Left lung (tissue), 10 donors: ENCODE results near the gene LRRK1. TPM values are rescaled to one million over a fixed set of nuclear protein-coding genes. Genes with fewer than 3 reads are reported as not detected.

ENCODE experiments used
- ATAC-seq: fragments of 200-7000 bp; cut with Tn5 transposase; one replicate; pipeline ENCODE4 v1.9.1; 2020; ENCODE audit warnings: moderate library complexity
- DNase-seq, 4 donors: peaks; one replicate each; pipeline ENCODE4 v3.0.0-alpha.2; 2013 to 2020
- H3K27ac ChIP-seq, 2 donors: fragments of 200-600 bp; sonication (generic) in 1 of 2; one replicate each; pipeline versions ENCODE4 v1.5.0 to v1.8.0; 2020 to 2021
- H3K27me3 ChIP-seq, 2 donors: fragments of 200-600 bp; sonication (generic) in 1 of 2; one replicate each; pipeline versions ENCODE4 v1.5.0 to v1.8.0; 2020 to 2021
- H3K36me3 ChIP-seq, 2 donors: fragments of 200-600 bp; sonication (generic) in 1 of 2; one replicate each; pipeline versions ENCODE4 v1.5.0 to v1.8.0; 2020 to 2021
- H3K4me1 ChIP-seq, 2 donors: fragments of 200-600 bp; one replicate each; pipeline ENCODE4 v1.8.0; 2021
- H3K4me3 ChIP-seq, 2 donors: fragments of 200-600 bp; sonication (generic) in 1 of 2; one replicate each; pipeline versions ENCODE4 v1.5.0 to v1.8.0; 2020 to 2021; ENCODE audit warnings: mild to moderate bottlenecking in 1 of 2
- H3K9me3 ChIP-seq, 2 donors: fragments of 200-600 bp; sonication (generic) in 1 of 2; one replicate each; pipeline versions ENCODE4 v1.5.0 to v1.8.0; 2020 to 2021
- intact Hi-C, 2 donors: fragments of 100-400 bp; cut with DNase I; formaldehyde crosslinking; loops; one replicate each; pipeline versions ENCODE4 v1.11.2 to v1.14.2; 2022
- polyA plus RNA-seq, 6 donors: library from polyadenylated mRNA; unstranded; fragments of 120-200 nt; gene quantifications; one replicate each; pipeline ENCODE4 v1.2.1, GENCODE V29; 2013; ENCODE audit not compliant: insufficient read length in 6 of 6
- total RNA-seq, 2 donors: library from RNA; stranded (reverse); fragmentation: NEBNext Ultra II Directional; extraction: Animal tissue kit (Norgen Biotek cat#: 25700); gene quantifications; one replicate each; pipeline ENCODE4 v1.2.1, GENCODE V29; 2021
- TF ChIP-seq, protein P1 (sequence below), 2 donors: fragments of 200-600 bp; sonication (generic) in 1 of 2; IDR thresholded peaks; one replicate each; pipeline versions ENCODE4 v1.5.0 to v1.8.0; 2021; ENCODE audit warnings: antibody characterized with exemption in 2 of 2
- donor health status: DM: no; HTN: yes; CAD: no.
- donor health status: DM: no; HTN: no; CAD: no.

Gene LRRK1
- total and polyA plus RNA-seq, 8 donors, result 1.9 to 24.2 (median 3.0) TPM

DNA sequence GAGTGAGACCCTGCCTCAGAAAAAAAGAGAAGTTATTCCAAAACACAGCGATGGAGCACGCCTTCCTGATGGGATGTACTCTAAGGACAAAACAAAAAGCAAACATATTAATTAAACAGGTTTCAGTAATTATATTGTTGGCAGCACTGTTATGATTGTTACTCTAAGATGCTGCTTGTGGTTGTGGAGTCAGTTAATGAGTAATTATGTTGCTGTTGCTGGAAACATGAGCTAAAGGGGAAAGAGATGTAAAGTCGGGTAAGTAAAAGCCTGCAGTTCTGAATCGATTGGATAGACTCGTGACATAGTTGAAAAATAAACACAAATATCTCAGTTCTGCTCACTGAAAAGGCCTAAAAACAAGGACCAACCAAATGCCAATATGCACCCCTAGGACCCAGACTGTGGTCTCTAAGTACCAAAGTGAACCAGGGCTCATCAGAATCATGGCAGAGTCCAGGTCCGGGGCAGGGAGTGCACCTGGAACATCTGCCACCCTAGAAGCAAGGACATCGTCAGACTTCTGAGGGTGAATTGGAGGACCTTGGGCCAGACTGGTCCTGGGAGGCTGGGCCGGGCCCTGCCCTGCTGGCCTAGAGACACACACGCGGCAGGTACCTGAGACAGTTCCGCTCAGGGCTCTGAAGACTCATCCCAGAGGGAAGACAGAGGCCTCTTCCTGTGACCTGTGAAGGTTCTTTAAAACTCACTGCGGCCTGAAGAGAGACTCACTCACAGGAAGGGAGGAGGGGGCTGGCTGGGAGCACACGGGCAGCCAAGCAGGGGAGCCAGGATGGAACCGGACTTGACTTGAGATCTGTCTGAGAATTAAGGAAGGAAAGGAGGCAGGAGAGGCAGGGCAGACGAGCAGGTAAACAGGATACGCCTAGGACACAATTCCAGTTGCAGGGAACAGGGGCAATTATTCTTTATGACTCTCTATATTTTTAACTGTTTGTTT is 140.5 kb downstream of the LRRK1 start:
- TF ChIP-seq, protein P1, sequence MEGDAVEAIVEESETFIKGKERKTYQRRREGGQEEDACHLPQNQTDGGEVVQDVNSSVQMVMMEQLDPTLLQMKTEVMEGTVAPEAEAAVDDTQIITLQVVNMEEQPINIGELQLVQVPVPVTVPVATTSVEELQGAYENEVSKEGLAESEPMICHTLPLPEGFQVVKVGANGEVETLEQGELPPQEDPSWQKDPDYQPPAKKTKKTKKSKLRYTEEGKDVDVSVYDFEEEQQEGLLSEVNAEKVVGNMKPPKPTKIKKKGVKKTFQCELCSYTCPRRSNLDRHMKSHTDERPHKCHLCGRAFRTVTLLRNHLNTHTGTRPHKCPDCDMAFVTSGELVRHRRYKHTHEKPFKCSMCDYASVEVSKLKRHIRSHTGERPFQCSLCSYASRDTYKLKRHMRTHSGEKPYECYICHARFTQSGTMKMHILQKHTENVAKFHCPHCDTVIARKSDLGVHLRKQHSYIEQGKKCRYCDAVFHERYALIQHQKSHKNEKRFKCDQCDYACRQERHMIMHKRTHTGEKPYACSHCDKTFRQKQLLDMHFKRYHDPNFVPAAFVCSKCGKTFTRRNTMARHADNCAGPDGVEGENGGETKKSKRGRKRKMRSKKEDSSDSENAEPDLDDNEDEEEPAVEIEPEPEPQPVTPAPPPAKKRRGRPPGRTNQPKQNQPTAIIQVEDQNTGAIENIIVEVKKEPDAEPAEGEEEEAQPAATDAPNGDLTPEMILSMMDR (IDR thresholded peaks at IDR 0.05), result no peak
- H3K27me3 ChIP-seq, result no peaks in the 10 kb centered on the region
- ATAC-seq (no peak), DNase-seq (no peak)
- no peaks in the 10 kb centered on the region for H3K9me3 ChIP-seq
- intact Hi-C loops, result no loop called here
- H3K36me3 ChIP-seq, result peaks cover 0 to 97% of the 10 kb centered on the region in 2 donors
- no peak overlapping the region for H3K27ac ChIP-seq
- no peak overlapping the region for H3K4me3 ChIP-seq
- H3K4me1 ChIP-seq, result peaks cover 5 to 8% of the 10 kb centered on the region in 2 donors

DNA sequence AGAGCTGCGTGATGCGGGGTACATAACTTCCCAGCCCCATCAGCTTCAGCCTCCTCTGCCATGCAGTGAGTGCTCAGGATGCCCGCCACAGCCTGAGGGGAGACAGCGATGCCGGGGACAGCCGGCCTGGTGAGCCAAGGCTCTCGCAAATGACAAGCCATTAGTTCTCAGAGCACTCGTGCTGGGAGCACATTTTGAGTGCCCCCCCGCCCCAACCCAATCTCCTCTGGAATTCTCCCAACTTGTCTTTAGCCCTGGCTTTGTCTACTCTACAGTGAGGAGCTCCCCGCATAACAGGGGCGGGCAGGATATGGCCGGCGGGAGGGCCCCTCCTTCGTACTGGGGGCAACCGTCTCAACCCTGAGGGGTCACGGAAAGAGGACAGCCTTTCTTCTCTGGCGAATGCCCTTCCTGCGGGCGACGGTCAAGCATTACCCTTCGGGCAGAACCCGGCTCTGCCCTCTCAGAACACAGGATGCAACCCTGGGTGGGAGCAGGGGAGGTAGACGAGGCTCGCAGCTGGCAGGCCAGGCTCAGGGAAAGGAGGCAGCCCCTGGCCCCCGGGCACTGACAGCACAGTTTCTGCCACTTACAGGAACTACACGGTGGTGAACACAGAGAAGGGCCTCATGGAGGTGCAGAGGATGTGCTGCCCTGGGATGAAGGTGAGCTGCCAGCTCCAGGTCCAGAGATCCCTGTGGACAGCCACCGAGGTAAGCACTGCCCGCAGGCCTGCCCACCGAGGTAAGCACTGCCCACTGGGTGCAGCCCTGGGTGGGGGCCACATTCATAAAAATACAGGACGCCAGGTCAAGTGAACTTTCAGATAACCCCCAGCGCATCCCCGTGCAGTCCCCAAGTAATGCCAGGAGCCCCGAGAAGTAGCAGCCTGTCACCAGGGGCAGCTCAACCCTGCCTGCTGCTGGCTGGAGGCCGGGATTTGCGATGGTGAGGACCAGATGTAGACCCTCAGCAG is 141.7 kb downstream of the LRRK1 start:
- no peak for ATAC-seq
- TF ChIP-seq, protein P1 (IDR thresholded peaks at IDR 0.05), result no peak
- H3K4me3 ChIP-seq, result no peak overlapping the region
- H3K4me1 ChIP-seq, result peaks cover 5 to 8% of the 10 kb centered on the region in 2 donors
- H3K27me3 ChIP-seq, result no peaks in the 10 kb centered on the region
- no peak overlapping the region for H3K27ac ChIP-seq
- no peaks in the 10 kb centered on the region for H3K9me3 ChIP-seq
- H3K36me3 ChIP-seq, result peaks cover 0 to 97% of the 10 kb centered on the region in 2 donors
- no peak for DNase-seq
- intact Hi-C loops, result no loop called here

DNA sequence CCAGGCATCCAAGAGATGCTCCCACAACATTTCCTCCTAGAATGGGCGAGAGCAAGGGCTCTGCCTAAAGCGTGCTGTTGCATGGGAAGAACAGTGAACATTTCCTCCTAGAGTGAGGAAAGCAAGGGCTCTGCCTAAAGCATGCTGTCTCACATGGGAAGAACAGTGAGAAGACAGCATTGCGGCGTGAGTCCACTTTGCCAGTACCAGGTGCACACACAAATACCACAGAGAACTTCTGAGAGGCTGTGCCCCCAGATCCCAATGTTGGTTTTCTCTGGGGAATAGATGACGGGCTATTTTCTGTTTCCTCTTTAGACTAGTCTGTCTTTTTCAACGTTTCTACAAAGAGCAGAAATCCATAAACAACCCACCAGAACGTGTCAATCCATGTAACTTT is 142.9 kb downstream of the LRRK1 start:
- Histone ChIP-seq H3K36me3 (peaks cover 0 to 97% of the 10 kb centered on the region in 2 donors), H3K27me3 (no peaks in the 10 kb centered on the region), H3K4me3 (no peak overlapping the region), H3K27ac (no peak overlapping the region), H3K9me3 (no peaks in the 10 kb centered on the region), H3K4me1 (peaks cover 5% of the 10 kb centered on the region in 2 donors)
- ATAC-seq, result no peak
- intact Hi-C loops, result no loop called here
- no peak for DNase-seq
- TF ChIP-seq, protein P1 (IDR thresholded peaks at IDR 0.05), result no peak

DNA sequence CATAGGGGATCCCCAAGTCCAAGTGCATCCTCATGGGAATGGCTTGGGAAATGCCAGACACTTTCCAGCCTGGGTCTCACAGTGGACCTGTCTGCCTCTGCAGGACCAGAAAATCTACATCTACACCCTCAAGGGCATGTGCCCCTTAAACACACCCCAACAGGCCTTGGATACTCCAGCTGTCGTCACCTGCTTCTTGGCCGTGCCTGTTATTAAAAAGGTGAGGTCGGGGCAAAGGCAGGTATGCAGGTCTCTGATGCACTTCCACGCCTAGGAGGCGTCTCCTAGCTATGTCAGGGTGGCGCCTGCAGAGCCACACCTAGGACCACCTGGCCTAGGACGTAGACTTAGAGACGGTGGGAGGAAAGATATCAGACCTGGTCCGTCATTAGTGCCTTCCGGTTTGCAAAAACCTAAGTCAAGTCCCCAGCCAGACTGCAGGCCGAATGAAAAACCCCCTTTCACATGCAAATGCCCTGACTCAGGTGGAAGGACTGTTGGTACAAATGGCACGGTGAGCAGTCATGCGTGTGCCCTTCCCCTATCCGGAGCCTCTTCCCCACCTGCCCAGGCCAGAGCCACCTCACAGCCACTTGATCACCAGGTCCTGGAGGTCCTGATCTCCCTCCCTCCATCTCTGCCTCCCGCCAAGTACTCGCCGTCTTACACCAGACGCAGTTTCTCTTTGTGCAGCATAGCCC is 143.5 kb downstream of the LRRK1 start:
- Histone ChIP-seq H3K27ac (no peak overlapping the region), H3K4me1 (peaks cover 0 to 5% of the 10 kb centered on the region in 2 donors), H3K4me3 (no peak overlapping the region), H3K9me3 (no peaks in the 10 kb centered on the region), H3K36me3 (peaks cover 0 to 98% of the 10 kb centered on the region in 2 donors), H3K27me3 (no peaks in the 10 kb centered on the region)
- TF ChIP-seq, protein P1 (IDR thresholded peaks at IDR 0.05), result no peak
- ATAC-seq (no peak), DNase-seq (no peak)
- intact Hi-C loops, result no loop called here
